H1 (cell line): ENCODE results near the gene RASL11B. TPM values are rescaled to one million over a fixed set of nuclear protein-coding genes. Genes with fewer than 3 reads are reported as not detected.

Source experiments
- CTCF ChIA-PET: fragments of 300-600 bp; sonication (Branson Sonifier 250); formaldehyde crosslinking; loops from one replicate; lab custom pipeline; 2021; ENCODE audit not compliant: partially characterized antibody; lab: Charles Lee
- POLR2A ChIA-PET: fragments of 300-600 bp; sonication (Branson Sonifier 250); formaldehyde crosslinking; loops from one replicate; lab custom pipeline; 2021; ENCODE audit warnings: inconsistent platforms; ENCODE audit not compliant: partially characterized antibody; lab: Charles Lee
- DNase-seq, 2 experiments: peaks; one replicate each; pipeline versions ENCODE4 v3.0.0 to v3.0.0-alpha.2; 2010 to 2022; ENCODE audit warnings: low spot score in 2 of 2, low read depth in 1 of 2, mixed read lengths in 1 of 2
- FAIRE-seq: peaks from 2 replicates; lab custom pipeline; 2011; peaks lifted over from hg19 to GRCh38; lab: Jason Lieb, UNC
- H2AFZ ChIP-seq: 2 replicates; pipeline ENCODE4 v1.8.1; 2012; ENCODE audit warnings: low read length, inconsistent platforms
- H2AK5ac ChIP-seq: 2 replicates; pipeline ENCODE4 v1.6.1; 2013; ENCODE audit warnings: low read depth, low read length
- H2BK120ac ChIP-seq: replicated peaks from 2 replicates; pipeline ENCODE3; 2013; ENCODE audit warnings: low read depth, low read length, inconsistent platforms
- H2BK12ac ChIP-seq: 2 replicates; pipeline ENCODE4 v1.6.1; 2013; ENCODE audit warnings: low read depth, low read length
- H2BK15ac ChIP-seq: 2 replicates; pipeline ENCODE4 v1.6.1; 2013; ENCODE audit warnings: low read length
- H2BK20ac ChIP-seq: 2 replicates; pipeline ENCODE4 v1.6.1; 2013; ENCODE audit warnings: low read length
- H2BK5ac ChIP-seq: 2 replicates; pipeline ENCODE4 v1.6.1; 2013; ENCODE audit warnings: low read depth, low read length
- H3K14ac ChIP-seq: 2 replicates; pipeline ENCODE4 v1.6.1; 2013; ENCODE audit warnings: inconsistent platforms; ENCODE audit not compliant: insufficient read length
- H3K18ac ChIP-seq: 2 replicates; pipeline ENCODE4 v1.6.1; 2013; ENCODE audit warnings: low read length; ENCODE audit errors: extremely low read depth
- H3K23ac ChIP-seq: 2 replicates; pipeline ENCODE4 v1.6.1; 2013; ENCODE audit warnings: inconsistent platforms; ENCODE audit not compliant: insufficient read length
- H3K23me2 ChIP-seq: 2 replicates; pipeline ENCODE4 v1.6.1; 2013; ENCODE audit warnings: low read depth, low read length
- H3K27ac ChIP-seq: 2 replicates; pipeline ENCODE4 v1.6.1; 2011; ENCODE audit warnings: low read depth, low read length, inconsistent platforms
- H3K27me3 ChIP-seq, 4 experiments: replicated peaks in 1 of 4; 1 replicate in 1 of 4; 2 replicates in 3 of 4; pipeline versions ENCODE4 v1.6.1 to v1.8.1; 2011 to 2013; ENCODE audit warnings: low read length in 3 of 4, mild to moderate bottlenecking in 3 of 4, inconsistent platforms in 2 of 4, mixed read lengths in 2 of 4, moderate library complexity in 1 of 4; ENCODE audit not compliant: control insufficient read depth in 3 of 4, insufficient read depth in 3 of 4; ENCODE audit errors: extremely low read depth in 1 of 4
- H3K36me3 ChIP-seq, 4 experiments: 2 replicates each; pipeline versions ENCODE4 v1.6.1 to v1.8.1; 2011 to 2013; ENCODE audit warnings: mild to moderate bottlenecking in 4 of 4, low read length in 3 of 4, moderate library complexity in 2 of 4, control low read depth in 1 of 4, inconsistent platforms in 1 of 4; ENCODE audit not compliant: insufficient read depth in 4 of 4, control insufficient read depth in 2 of 4
- H3K4ac ChIP-seq: replicated peaks from 2 replicates; pipeline ENCODE3; 2013; ENCODE audit warnings: low read length, low read depth, mixed read lengths, inconsistent platforms; ENCODE audit not compliant: insufficient read length
- H3K4me1 ChIP-seq, 4 experiments: replicated peaks in 1 of 4; 1 replicate in 1 of 4; 2 replicates in 3 of 4; pipeline versions ENCODE4 v1.6.1 to v1.8.1; 2011 to 2013; ENCODE audit warnings: low read length in 3 of 4, inconsistent platforms in 2 of 4, mixed read lengths in 1 of 4; ENCODE audit not compliant: insufficient read depth in 4 of 4, control insufficient read depth in 3 of 4
- H3K4me2 ChIP-seq, 2 experiments: 2 replicates each; pipeline versions ENCODE4 v1.6.1 to v1.8.1; 2011 to 2013; ENCODE audit warnings: low read depth in 2 of 2, low read length in 2 of 2, control low read depth in 1 of 2, inconsistent platforms in 1 of 2, mild to moderate bottlenecking in 1 of 2; ENCODE audit not compliant: insufficient read depth in 1 of 2
- H3K4me3 ChIP-seq, 4 experiments: fragments of 200-600, 300-600 bp in 1 of 4; sonication (generic), shearing (Covaris generic), sonication (Bioruptor Twin) in 1 of 4; 2 replicates each; pipeline versions ENCODE4 v1.5.1 to v1.8.1; 2011 to 2016; ENCODE audit warnings: low read length in 4 of 4, low read depth in 3 of 4, control low read depth in 2 of 4, inconsistent platforms in 2 of 4, mild to moderate bottlenecking in 2 of 4, mixed read lengths in 1 of 4, moderate library complexity in 1 of 4; ENCODE audit not compliant: insufficient read depth in 2 of 4; ENCODE audit errors: extremely low read depth in 1 of 4
- H3K56ac ChIP-seq: replicated peaks from 2 replicates; pipeline ENCODE3; 2013; ENCODE audit warnings: low read depth, mild to moderate bottlenecking, mixed read lengths, low read length, inconsistent platforms; ENCODE audit not compliant: insufficient read length
- H3K79me1 ChIP-seq: 2 replicates; pipeline ENCODE4 v1.6.1; 2013; ENCODE audit warnings: low read depth, low read length, control low read depth
- H3K79me2 ChIP-seq, 2 experiments: 2 replicates each; pipeline versions ENCODE4 v1.6.1 to v1.8.1; 2012 to 2013; ENCODE audit warnings: low read length in 2 of 2, mild to moderate bottlenecking in 2 of 2, inconsistent platforms in 1 of 2; ENCODE audit not compliant: insufficient read depth in 2 of 2, control insufficient read depth in 1 of 2
- H3K9ac ChIP-seq, 4 experiments: replicated peaks in 1 of 4; 1 replicate in 1 of 4; 2 replicates in 3 of 4; pipeline versions ENCODE4 v1.6.1 to v1.8.1; 2011 to 2013; ENCODE audit warnings: low read depth in 3 of 4, low read length in 3 of 4, control low read depth in 2 of 4, mild to moderate bottlenecking in 2 of 4, moderate library complexity in 2 of 4, inconsistent platforms in 1 of 4; ENCODE audit errors: extremely low read depth in 1 of 4
- H3K9me3 ChIP-seq, 2 experiments: 2 replicates each; pipeline versions ENCODE4 v1.6.1 to v1.8.1; 2012 to 2013; ENCODE audit warnings: mild to moderate bottlenecking in 2 of 2, moderate library complexity in 2 of 2, control low read depth in 1 of 2, inconsistent platforms in 1 of 2, low read depth in 1 of 2, low read length in 1 of 2, mixed read lengths in 1 of 2; ENCODE audit not compliant: insufficient read depth in 2 of 2
- H4K20me1 ChIP-seq, 2 experiments: replicated peaks in 1 of 2; 2 replicates each; pipeline versions ENCODE3 to v1.8.1; 2011 to 2013; ENCODE audit warnings: inconsistent platforms in 2 of 2, low read length in 2 of 2, mild to moderate bottlenecking in 1 of 2; ENCODE audit not compliant: insufficient read depth in 2 of 2, control insufficient read depth in 1 of 2
- H4K5ac ChIP-seq: 2 replicates; pipeline ENCODE4 v1.6.1; 2013; ENCODE audit warnings: low read length, low read depth, mixed read lengths, inconsistent platforms; ENCODE audit not compliant: insufficient read length
- H4K8ac ChIP-seq: 2 replicates; pipeline ENCODE4 v1.8.0; 2013; ENCODE audit warnings: mild to moderate bottlenecking, moderate library complexity, low read length, inconsistent platforms; ENCODE audit not compliant: insufficient read depth; ENCODE audit errors: extremely low read depth
- H4K91ac ChIP-seq: replicated peaks from 2 replicates; pipeline ENCODE3; 2013; ENCODE audit warnings: low read length, mixed read lengths, inconsistent platforms; ENCODE audit not compliant: insufficient read length
- BACH1 ChIP-seq: IDR thresholded peaks from 2 replicates; pipeline ENCODE4 v1.6.1; 2012; ENCODE audit warnings: low read length, improper control_type of control experiment
- CTCF ChIP-seq, 3 experiments: IDR thresholded peaks; 1 replicate in 2 of 3; 2 replicates in 1 of 3; pipeline versions ENCODE4 v1.5.1 to v1.6.1; 2011; ENCODE audit warnings: low read length in 3 of 3, mild to moderate bottlenecking in 3 of 3, inconsistent platforms in 2 of 3, low read depth in 1 of 3, moderate library complexity in 1 of 3; ENCODE audit not compliant: insufficient read depth in 1 of 3; ENCODE audit errors: control extremely low read depth in 1 of 3
- GABPA ChIP-seq: IDR thresholded peaks from 2 replicates; pipeline ENCODE4 v1.6.1; 2011; ENCODE audit warnings: mild to moderate bottlenecking, low read length, moderate library complexity, borderline replicate concordance; ENCODE audit not compliant: insufficient read depth
- HDAC6 ChIP-seq: IDR thresholded peaks from one replicate; pipeline ENCODE4 v1.7.1; 2012; ENCODE audit warnings: low read depth, mild to moderate bottlenecking, inconsistent platforms, low read length, moderate library complexity
- KDM5A ChIP-seq: fragments of 200-600 bp; IDR thresholded peaks from 2 replicates; pipeline ENCODE4 v1.7.1; 2012; ENCODE audit warnings: mild to moderate bottlenecking, low read length, inconsistent platforms, mixed read lengths
- POU5F1 ChIP-seq: IDR thresholded peaks from 2 replicates; pipeline ENCODE4 v1.6.1; 2011; ENCODE audit warnings: low read depth, mild to moderate bottlenecking, low read length, moderate library complexity
- TAF1 ChIP-seq: IDR thresholded peaks from 2 replicates; pipeline ENCODE4 v1.6.1; 2011; ENCODE audit warnings: mild to moderate bottlenecking, low read depth, low read length
- WGBS, 2 experiments: shearing (Covaris generic) in 1 of 2; methylation state at CpG; one replicate each; pipeline versions ENCODE4 v1.1.6 to v1.1.7; 2013 to 2015; ENCODE audit warnings: low lambda C conversion rate in 2 of 2, mixed read lengths in 2 of 2, inconsistent platforms in 1 of 2, low coverage in 1 of 2, missing lambda C conversion rate in 1 of 2; ENCODE audit not compliant: insufficient replicate concordance in 2 of 2, insufficient coverage in 1 of 2, insufficient read length in 1 of 2; ENCODE audit errors: extremely low coverage in 1 of 2, missing lambda C conversion rate in 1 of 2; 5-methylcytosine and 5-hydroxymethylcytosine counted together
- polyA plus RNA-seq, 7 experiments: library from polyadenylated mRNA; depleted of rRNA in 3 of 7; stranded (reverse) in 5 of 7; unstranded in 2 of 7; fragments of >200 nt in 5 of 7; fragments of 200-250 nt in 2 of 7; gene quantifications; 1 replicate in 5 of 7; 2 replicates in 1 of 7; 4 replicates in 1 of 7; pipeline versions ENCODE4 v1.2.1 to v1.2.3, GENCODE V29; 2011 to 2013; ENCODE audit warnings: missing spikeins in 2 of 7, mixed read lengths in 2 of 7
- total RNA-seq: library from RNA; stranded (reverse); fragmentation: NEBNext Ultra II Directional; extraction: Animal tissue kit (Norgen Biotek cat#: 25700); gene quantifications from 2 replicates; pipeline ENCODE4 v1.2.1, GENCODE V29; 2021

The RASL11B gene
- total and polyA plus RNA-seq, 2 of the 8 experiments (the other 6 are each of a cell fraction or from before 2014, with no cell fraction given): 49.8 to 75.5 TPM

GRCh38 chr4:52836120-52836519, 26.0 kb upstream of the RASL11B start:
- no peaks in the 10 kb centered on the region for H3K23me2 ChIP-seq
- peak overlapping the region; percentile 67; the same call in 1 of the 2 replicates for H2AK5ac ChIP-seq
- H3K14ac ChIP-seq: no peak overlapping the region
- H2BK5ac ChIP-seq: peak overlapping the region; percentile 92; the same call in 1 of the 2 replicates
- peaks cover 5 to 18% (median 12%) of the 10 kb centered on the region in 4 experiments; a peak in 6 of 7 replicates for H3K4me1 ChIP-seq
- H3K79me1 ChIP-seq: no peaks in the 10 kb centered on the region
- WGBS, 2 experiments: 94% methylated on average over 3 of the region's 3 CpGs; no CpG with 5 or more reads in 1 of the 2 experiments
- no peak overlapping the region for H3K4me2 ChIP-seq
- H3K9me3 ChIP-seq: no peaks in the 10 kb centered on the region
- H3K79me2 ChIP-seq: no peaks in the 10 kb centered on the region
- no peak overlapping the region for H3K23ac ChIP-seq
- FAIRE-seq (no peak), DNase-seq (no peak)
- no peak overlapping the region for H4K8ac ChIP-seq
- ChIA-PET CTCF (interaction anchor here (0.9 to 2.2 kb wide), 4 partner anchors 9 to 28 kb away, joined by 3 to 6 read pairs (median 4); no protein-coding TSS in a partner anchor), POLR2A (interaction anchor here (0.6 to 15.2 kb wide), 4 partner anchors 10 to 38 kb away, joined by 3 to 165 read pairs (median 7); partner anchors contain the start of gene RASL11B)
- H3K27ac ChIP-seq: peak overlapping the region; percentile 58; the same call in 1 of the 2 replicates
- H2BK120ac ChIP-seq: peak overlapping the region; percentile 74
- no peak overlapping the region for H3K56ac ChIP-seq
- H4K5ac ChIP-seq: peak overlapping the region; percentile 19
- no peaks in the 10 kb centered on the region for H4K20me1 ChIP-seq
- H4K91ac ChIP-seq: peak overlapping the region; percentile 90
- peak overlapping the region; percentile 78 for H2BK12ac ChIP-seq
- peak overlapping the region; percentile 94; the same call in 1 of the 2 replicates for H2BK20ac ChIP-seq
- no peak overlapping the region for H3K9ac ChIP-seq
- H3K4ac ChIP-seq: peak overlapping the region; percentile 10
- H3K27me3 ChIP-seq: no peaks in the 10 kb centered on the region
- no peak overlapping the region for H2AFZ ChIP-seq
- no peaks in the 10 kb centered on the region for H3K36me3 ChIP-seq
- TF ChIP-seq POU5F1 (no peak), HDAC6 (no peak), CTCF (IDR thresholded peaks at IDR 0.05; ENCODE audit: control extremely low read depth in 1 of 3, insufficient read depth in 1 of 3, low read depth in 1 of 3, low read length in 3 of 3) (no peak), BACH1 (no peak), GABPA (no peak), KDM5A (no peak), TAF1 (no peak)
- TF ChIP-seq, all 59 proteins: peak for 0
- Histone ChIP-seq H2BK15ac (no peak overlapping the region), H3K4me3 (no peak overlapping the region), H3K18ac (peak overlapping the region; percentile 66)
